ENCODE data around the gene NHSL2.

Gene NHSL2

GRCh38 chrX:72180539-72180938, 269.9 kb downstream of the NHSL2 start:
- no peak for DNase-seq (ENCODE audit: low spot score)

- DNase-seq (ENCODE audit: low spot score) = peak; percentile 86
Observed at GRCh38 chrX:72181178-72182125, 270.8 kb downstream of the NHSL2 start, which contains the start of gene PIN4. TSS of gene PIN4 (plus strand) at chrX:72181757. CDS start at chrX:72181786, 29 bp downstream.

GRCh38 chrX:72182924-72183323, 272.3 kb downstream of the NHSL2 start:
- DNase-seq (ENCODE audit: low spot score) = no peak

- no peak for DNase-seq (ENCODE audit: low spot score)
Observed at GRCh38 chrX:72201836-72202536, 291.3 kb downstream of the NHSL2 start.
